ENCODE data around the gene AIFM3. TPM values are rescaled to one million over a fixed set of nuclear protein-coding genes. Genes with fewer than 3 reads are reported as not detected.
"Not testable (repeated sequence)": the region's sequence is repeated elsewhere in the genome, so short reads cannot be mapped to it uniquely, and the experiment has no call there.

Gene AIFM3
- total RNA-seq, 8 experiments from 2014 or later = 0.21 to 1.9 (median 0.72) TPM

DNA sequence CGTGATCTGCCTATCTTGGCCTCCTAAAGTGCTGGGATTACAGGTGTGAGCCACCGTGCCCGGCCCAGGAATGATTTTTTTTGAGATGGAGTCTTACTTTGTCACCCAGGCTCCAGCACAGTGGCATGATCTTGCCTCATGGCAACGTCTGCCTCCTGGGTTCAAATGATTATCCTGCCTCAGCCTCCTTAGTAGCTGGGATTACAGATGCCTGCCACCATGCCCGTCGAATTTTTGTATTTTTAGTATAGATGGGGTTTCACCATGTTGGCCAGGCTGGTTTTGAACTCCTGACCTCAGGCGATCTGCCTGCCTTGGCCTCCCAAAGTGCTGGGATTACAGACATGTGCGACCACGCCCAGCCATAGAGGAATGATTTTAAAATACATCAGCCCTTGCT, 32.0 kb upstream of the AIFM3 start:
- ATAC-seq (replicated peaks in 6 of 8); H3K27ac ChIP-seq; H3K4me3 ChIP-seq; in situ Hi-C loops (cut with MboI; ENCODE audit: low pct_unique_long_range_greater_than_20kb in 2 of 9, low sequenced_read_pairs in 9 of 9, unreplicated experiment in 9 of 9): not testable (repeated sequence)
- peaks cover 7 to 16% of the 10 kb centered on the region in 2 donors for H3K4me1 ChIP-seq (replicated peaks in 1 of 2)
- 60 to 100% (median 100%) methylated on average over 1 to 5 of the region's 9 CpGs; no CpG with 5 or more reads in 3 of the 10 experiments for WGBS, 10 experiments

DNA sequence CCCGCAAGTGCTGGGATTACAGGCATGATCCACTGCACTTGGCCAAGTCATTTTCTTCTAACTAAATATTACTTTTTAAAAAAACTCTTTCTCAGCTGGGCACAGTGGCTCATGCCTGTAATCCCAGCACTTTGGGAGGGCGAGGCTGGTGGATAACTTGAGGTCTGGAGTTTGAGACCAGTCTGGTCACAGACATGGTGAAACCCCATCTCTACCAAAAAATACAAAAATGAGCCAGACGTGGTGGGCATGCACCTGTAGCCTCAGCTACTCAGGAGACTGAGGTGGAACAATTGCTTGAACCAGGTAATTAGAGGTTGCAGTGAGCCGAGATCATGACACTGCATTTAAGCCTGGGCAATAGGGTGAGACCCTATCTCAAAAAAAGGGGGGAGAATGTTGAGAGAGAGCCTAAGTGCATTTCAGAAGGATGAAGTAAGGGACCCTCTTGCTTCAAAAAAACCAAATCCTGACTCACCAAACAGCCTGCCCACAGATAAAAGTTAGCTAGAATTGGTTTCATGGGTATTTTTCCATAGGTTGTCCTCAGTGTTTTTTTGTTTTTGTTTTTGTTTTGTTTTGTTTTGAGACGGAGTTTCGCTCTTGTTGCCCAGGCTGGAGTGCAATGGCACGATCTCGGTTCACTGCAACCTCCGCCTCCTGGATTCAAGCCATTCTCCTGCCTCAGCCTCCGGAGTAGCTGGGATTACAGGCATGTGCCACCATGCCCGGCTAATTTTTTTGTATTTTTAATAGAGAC, 31.1 kb upstream of the AIFM3 start:
- H3K4me3 ChIP-seq; ATAC-seq (replicated peaks in 6 of 8); H3K27ac ChIP-seq; in situ Hi-C loops (cut with MboI; ENCODE audit: low pct_unique_long_range_greater_than_20kb in 2 of 9, low sequenced_read_pairs in 9 of 9, unreplicated experiment in 9 of 9): not testable (repeated sequence)
- WGBS, 10 experiments = 75 to 100% (median 90%) methylated on average over 1 to 9 of the region's 11 CpGs; no CpG with 5 or more reads in 1 of the 10 experiments
- H3K4me1 ChIP-seq (replicated peaks in 1 of 2) = peaks cover 9 to 20% of the 10 kb centered on the region in 2 donors

DNA sequence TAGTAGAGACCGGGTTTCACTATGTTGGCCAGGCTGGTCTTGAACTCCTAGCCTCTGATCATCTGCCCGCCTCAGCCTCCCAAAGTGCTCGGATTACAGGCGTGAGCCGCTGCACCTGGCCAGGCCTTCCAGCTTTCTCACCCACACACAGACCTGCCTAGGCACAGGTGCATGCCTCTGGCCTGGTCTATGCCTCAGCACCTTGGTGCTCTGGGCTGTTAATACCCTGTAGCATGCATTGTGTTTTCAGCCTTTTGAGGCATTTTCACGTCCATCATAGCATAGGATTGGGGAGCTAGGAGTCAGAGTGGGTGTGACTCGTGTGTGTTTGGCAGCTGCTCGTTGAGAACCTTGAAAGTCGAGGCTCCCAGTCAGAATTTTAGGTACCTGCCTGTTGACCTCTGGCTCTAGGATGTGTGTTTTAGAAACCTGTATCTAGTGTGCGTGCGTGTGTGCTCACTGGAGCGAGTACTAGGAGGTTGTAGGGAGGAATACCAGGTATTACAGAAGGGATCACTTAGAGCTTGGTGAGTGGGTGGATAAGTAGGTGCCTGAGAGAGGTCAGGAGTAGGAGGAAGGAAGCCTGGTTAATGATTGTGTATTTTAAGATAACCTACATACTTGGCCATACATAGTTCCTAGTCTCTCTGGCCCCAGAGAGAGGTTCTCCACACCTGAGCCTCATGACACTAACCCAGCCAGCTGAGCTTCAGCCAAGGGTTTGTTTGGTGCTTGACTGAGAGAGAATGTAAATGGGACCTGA, 29.8 kb upstream of the AIFM3 start:
- 71 to 100% (median 89%) methylated on average over 2 to 7 of the region's 12 CpGs; no CpG with 5 or more reads in 3 of the 10 experiments for WGBS, 10 experiments
- no peak for ATAC-seq (replicated peaks in 6 of 8)
- H3K4me3 ChIP-seq = no peak overlapping the region

DNA sequence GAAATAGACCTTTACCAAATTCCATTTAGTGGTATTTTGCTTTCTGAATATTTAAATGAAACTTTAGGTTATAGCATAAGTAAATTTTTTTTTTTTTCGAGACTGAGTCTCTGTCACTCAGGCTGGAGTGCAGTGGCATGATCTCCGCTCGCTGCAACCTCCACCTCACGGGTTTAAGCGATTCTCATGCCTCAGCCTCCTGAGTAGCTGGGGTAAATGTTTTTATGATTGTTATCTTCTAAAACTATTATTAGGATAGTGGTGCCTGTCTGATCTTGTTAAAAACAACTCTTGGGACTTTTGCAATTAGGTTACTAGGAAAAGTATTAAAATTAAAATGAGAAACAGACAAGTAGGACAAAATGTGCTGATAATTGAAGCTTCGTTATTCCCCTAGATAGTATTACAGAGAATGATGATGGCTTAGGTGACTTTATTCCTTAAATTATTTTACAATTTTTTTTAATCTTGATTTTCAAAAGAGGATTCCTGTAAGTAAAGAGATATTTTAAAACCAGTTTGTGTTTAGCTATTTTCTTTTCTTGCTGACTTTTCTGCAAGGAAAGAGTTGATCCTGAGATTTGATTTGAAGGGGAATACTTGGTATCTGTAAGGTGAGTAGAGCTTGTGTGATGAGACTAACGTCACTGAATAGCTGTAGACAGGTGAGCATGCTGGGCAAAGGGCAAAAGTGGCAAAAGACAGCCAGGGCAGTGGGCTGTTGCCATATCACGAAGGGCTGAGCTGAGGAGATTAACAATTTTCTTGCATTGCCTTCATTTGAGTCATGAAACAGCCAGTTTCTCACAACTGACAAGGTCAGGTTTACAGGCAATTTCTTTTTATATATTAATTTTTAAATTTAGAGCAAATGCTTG, 29.0 kb upstream of the AIFM3 start:
- in situ Hi-C loops (cut with MboI; ENCODE audit: low pct_unique_long_range_greater_than_20kb in 2 of 9, low sequenced_read_pairs in 9 of 9, unreplicated experiment in 9 of 9) = no loop called here
- 75 to 100% (median 93%) methylated on average over 1 to 8 of the region's 8 CpGs for WGBS, 10 experiments
- no peak overlapping the region for H3K4me3 ChIP-seq
- ATAC-seq (replicated peaks in 6 of 8) = no peak
- peaks cover 9 to 20% of the 10 kb centered on the region in 2 donors for H3K4me1 ChIP-seq (replicated peaks in 1 of 2)
- H3K27ac ChIP-seq = no peak overlapping the region

More for the DNA sequence above, 29.8 kb upstream of the AIFM3 start:
- H3K4me1 ChIP-seq (replicated peaks in 1 of 2) = peaks cover 9 to 20% of the 10 kb centered on the region in 2 donors
- in situ Hi-C loops (cut with MboI; ENCODE audit: low pct_unique_long_range_greater_than_20kb in 2 of 9, low sequenced_read_pairs in 9 of 9, unreplicated experiment in 9 of 9) = no loop called here
- H3K27ac ChIP-seq = peak overlapping the region in 1 of 2 donors; percentile 70

DNA sequence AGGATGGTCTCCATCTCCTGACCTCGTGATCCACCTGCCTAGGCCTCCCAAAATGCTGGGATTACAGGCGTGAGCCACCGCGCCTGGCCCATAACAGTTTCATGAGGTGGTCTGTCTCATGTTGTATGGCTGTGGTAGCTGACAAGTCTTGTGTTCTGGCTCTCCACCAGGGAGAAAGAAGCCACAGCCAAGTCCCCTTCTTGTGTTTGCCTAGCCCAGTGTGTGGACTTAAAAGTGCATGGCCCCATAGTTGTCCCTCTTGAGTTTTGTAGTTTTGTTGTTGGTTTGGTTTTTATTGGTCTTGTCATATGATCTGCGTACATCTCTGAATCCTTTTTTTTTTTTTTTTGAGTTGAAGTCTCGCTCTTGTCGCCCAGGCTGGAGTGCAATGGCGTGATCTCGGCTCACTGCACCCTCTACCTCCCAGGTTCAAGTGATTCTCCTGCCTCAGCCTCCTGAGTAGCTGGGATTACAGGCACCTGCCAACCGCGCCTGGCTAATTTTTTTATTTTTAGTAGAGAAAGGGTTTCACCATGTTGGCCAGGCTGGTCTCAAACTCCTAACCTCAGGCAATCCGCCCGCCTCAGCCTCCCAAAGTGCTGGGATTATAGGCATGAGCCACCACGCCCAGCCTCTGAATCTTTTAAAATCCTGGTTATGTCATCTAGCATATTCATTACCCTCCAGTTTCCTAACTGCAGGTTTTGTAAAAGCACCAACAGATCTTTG, 27.4 kb upstream of the AIFM3 start:
- ATAC-seq (replicated peaks in 6 of 8); in situ Hi-C loops (cut with MboI; ENCODE audit: low pct_unique_long_range_greater_than_20kb in 2 of 9, low sequenced_read_pairs in 9 of 9, unreplicated experiment in 9 of 9); H3K4me3 ChIP-seq; H3K27ac ChIP-seq: not testable (repeated sequence)
- WGBS, 10 experiments = 33 to 100% (median 95%) methylated on average over 2 to 13 of the region's 14 CpGs; no CpG with 5 or more reads in 2 of the 10 experiments
- peaks cover 9 to 20% of the 10 kb centered on the region in 2 donors for H3K4me1 ChIP-seq (replicated peaks in 1 of 2)

DNA sequence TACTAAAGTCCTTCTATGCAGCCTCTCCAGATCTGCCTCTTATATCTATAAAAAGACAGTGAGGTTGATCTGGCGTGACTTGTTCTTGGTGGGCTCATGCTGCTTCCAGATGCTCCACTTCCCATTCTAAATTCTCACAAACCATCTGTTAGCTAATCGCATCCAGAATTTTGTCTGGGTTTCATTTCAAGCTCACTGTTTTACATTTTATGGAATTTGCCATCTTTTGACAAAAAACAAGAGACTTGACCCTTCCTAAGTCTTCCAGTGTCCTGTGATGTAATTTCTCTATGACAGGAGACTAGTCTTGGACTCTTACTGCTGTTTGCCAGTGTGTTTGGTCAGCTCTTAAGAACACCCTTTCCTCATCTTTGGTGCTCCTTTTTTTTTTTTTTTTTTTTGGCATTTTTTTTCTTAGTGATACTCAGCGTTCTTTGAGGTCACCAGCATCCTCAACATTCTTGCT, 26.8 kb upstream of the AIFM3 start:
- peak in 3 of 8 experiments; percentile 88 to 92 (median 91) for ATAC-seq (replicated peaks in 6 of 8)
- Histone ChIP-seq H3K27ac (no peak overlapping the region), H3K4me1 (replicated peaks in 1 of 2) (peaks cover 9 to 20% of the 10 kb centered on the region in 2 donors), H3K4me3 (no peak overlapping the region)
- WGBS, 10 experiments = 0 to 100% (median 79%) methylated on average over 1 to 3 of the region's 3 CpGs
- in situ Hi-C loops (cut with MboI; ENCODE audit: low pct_unique_long_range_greater_than_20kb in 2 of 9, low sequenced_read_pairs in 9 of 9, unreplicated experiment in 9 of 9) = no loop called here

DNA sequence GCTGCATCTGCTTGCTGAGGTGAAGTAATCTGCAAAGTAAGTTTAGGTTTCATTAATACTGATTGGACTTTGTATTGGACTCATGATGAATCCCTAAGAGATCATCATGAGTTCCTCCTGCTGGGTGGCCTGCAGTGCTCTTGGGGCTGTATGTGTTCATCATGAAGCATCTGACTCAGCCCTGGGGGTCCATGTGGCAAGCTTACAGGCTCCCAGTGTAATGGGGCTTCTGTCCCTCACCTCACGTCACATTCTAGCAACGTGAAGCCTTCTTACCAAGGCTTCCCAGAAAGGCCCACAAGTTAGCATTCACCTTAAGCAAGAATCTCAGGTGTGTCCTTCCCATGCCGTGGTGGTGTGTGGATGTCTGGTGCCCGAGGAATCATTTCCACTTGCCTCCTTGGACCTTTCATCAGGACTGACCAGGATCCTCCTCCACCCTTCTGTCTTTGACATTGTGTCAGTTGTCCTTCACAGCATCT, 26.1 kb upstream of the AIFM3 start:
- WGBS, 10 experiments = 40 to 100% (median 100%) methylated on average over 1 to 2 of the region's 4 CpGs; no CpG with 5 or more reads in 6 of the 10 experiments
- ATAC-seq (replicated peaks in 6 of 8) = peak in 2 of 8 experiments; percentile 44 to 62
- Histone ChIP-seq H3K4me1 (replicated peaks in 1 of 2) (peaks cover 9 to 20% of the 10 kb centered on the region in 2 donors), H3K4me3 (no peak overlapping the region), H3K27ac (no peak overlapping the region)
- in situ Hi-C loops (cut with MboI; ENCODE audit: low pct_unique_long_range_greater_than_20kb in 2 of 9, low sequenced_read_pairs in 9 of 9, unreplicated experiment in 9 of 9) = no loop called here

DNA sequence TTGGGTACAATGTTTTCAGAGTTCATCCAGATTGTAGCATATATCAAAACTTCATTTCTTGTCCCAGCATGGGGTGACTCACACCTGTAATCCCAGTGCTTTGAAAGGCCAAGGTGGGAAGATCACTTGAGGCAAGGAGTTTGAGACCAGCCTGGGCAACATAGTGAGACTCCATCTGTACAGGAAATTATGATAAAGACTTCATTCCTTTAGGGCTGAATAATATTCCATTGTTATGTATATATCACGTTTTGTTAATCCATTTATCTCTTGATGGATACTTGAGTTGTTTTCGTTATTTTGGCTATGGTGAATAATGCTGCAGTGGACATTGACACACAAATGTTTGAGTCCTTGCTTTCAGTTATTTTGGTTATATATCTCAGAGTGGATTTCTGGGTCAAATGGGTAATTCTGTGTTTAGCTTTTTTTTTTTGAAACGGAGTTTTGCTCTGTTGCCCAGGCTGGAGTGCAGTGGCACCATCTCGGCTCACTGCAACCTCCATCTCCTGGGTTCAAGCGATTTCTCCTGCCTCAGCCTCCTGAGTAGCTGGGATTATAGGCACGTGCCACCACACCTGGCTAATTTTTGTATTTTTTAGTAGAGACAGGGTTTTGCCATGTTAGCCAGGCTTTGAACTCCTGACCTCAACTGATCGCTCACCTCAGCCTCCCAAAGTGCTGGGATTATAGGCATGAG, 24.7 kb upstream of the AIFM3 start:
- ATAC-seq (replicated peaks in 6 of 8); H3K4me3 ChIP-seq; in situ Hi-C loops (cut with MboI; ENCODE audit: low pct_unique_long_range_greater_than_20kb in 2 of 9, low sequenced_read_pairs in 9 of 9, unreplicated experiment in 9 of 9); H3K27ac ChIP-seq: not testable (repeated sequence)
- 69 to 100% (median 90%) methylated on average over 1 to 7 of the region's 7 CpGs for WGBS, 10 experiments
- H3K4me1 ChIP-seq (replicated peaks in 1 of 2) = peaks cover 4 to 16% of the 10 kb centered on the region in 2 donors

DNA sequence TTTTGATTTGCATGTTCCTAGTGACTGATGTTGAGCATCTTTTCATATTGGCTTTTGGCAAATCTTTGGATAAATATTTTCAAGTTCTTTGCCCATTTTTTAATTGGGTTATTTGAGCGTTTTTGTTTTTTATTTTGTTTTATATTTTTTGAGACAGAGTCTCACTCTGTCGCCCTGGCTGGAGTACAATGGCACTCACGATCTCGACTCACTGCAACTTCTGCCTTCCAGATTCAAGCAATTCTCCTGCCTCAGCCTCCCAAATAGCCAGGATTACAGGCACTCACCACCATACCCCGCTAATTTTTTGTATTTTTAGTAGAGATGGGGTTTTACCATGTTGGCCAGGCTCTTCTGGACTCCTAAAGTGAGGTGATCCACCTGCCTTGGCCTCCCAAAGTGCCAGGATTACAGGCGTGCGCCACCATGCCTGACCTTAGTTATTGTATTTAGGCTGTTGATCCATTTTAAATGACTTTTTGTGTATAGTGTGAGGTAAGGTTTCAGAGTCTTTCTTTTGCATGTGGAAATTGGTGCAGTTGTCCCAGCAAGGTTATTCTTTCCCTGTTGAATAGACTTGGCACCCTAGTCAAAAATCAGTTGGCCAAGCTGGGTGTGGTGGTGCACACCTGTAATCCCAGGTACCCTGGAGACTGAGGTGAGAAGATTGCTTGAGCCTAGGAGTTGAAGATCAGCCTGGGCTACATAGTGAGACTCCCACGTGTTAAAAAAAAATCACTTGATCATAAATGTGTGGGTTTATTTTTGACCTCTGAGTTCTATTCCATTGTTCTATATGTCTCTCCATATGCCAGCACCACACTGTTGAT, 23.7 kb upstream of the AIFM3 start:
- ATAC-seq (replicated peaks in 6 of 8) = no peak
- Histone ChIP-seq H3K27ac (no peak overlapping the region), H3K4me3 (no peak overlapping the region), H3K4me1 (replicated peaks in 1 of 2) (peaks cover 2 to 7% of the 10 kb centered on the region in 2 donors)
- WGBS, 10 experiments = 61 to 100% (median 94%) methylated on average over 2 to 7 of the region's 8 CpGs
- in situ Hi-C loops (cut with MboI; ENCODE audit: low pct_unique_long_range_greater_than_20kb in 2 of 9, low sequenced_read_pairs in 9 of 9, unreplicated experiment in 9 of 9) = no loop called here

DNA sequence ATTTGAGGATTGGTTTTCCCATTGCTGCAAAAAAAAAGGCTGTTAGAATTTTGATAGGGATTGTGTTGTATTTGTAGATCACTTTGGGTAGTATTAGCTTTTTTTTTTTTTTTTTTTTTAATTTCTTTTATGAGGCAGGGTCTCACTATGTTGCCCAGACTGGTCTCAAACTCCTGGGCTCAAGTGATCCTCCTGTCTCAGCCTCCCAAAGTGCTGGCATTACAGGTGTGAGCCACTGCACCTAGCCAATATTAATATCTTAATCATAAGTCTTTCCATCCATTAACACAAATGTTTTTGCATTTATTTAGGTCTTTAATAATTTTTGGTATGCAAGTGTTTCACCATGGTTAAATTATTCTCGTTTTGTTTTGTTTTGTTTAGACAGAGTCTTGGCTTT, 23.0 kb upstream of the AIFM3 start:
- Histone ChIP-seq H3K4me1 (replicated peaks in 1 of 2) (peaks cover 2 to 6% of the 10 kb centered on the region in 2 donors), H3K4me3 (no peak overlapping the region), H3K27ac (no peak overlapping the region)
- in situ Hi-C loops (cut with MboI; ENCODE audit: low pct_unique_long_range_greater_than_20kb in 2 of 9, low sequenced_read_pairs in 9 of 9, unreplicated experiment in 9 of 9) = no loop called here
- ATAC-seq (replicated peaks in 6 of 8) = no peak
- WGBS, 10 experiments = 0 to 100% (median 52%) methylated on average over 1 of the region's 1 CpG; no CpG with 5 or more reads in 4 of the 10 experiments

DNA sequence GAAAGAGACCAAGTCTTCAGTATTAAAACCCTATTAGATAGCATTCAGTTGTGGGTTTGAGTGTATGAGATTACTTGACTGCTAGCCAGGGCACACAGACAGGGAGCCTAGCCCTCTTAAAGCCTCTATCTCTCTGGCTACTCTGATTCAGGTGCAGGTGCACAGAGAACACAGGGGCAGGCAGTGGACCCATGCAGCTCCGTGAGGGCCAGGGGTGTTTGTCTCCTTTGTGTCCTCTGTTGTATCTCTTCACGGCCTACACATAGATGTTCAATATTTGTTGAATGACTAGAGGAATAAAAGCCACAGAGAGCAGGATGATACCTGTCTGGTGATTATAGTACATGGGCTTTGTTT, 21.5 kb upstream of the AIFM3 start:
- 83 to 100% (median 93%) methylated on average over 1 to 2 of the region's 2 CpGs; no CpG with 5 or more reads in 3 of the 10 experiments for whole genome bisulfite sequencing, 10 experiments
- no peak for ATAC-seq (replicated peaks in 6 of 8)
- in situ Hi-C loops (cut with MboI; ENCODE audit: low pct_unique_long_range_greater_than_20kb in 2 of 9, low sequenced_read_pairs in 9 of 9, unreplicated experiment in 9 of 9) = no loop called here
- no peak overlapping the region for H3K4me3 ChIP-seq
- H3K27ac ChIP-seq = no peak overlapping the region
- H3K4me1 ChIP-seq (replicated peaks in 1 of 2) = peaks cover 1 to 2% of the 10 kb centered on the region in 2 donors

Data from motor neuron (in vitro differentiated cells).